Panc1 (cell line): ENCODE data around the gene NR3C1. TPM values are rescaled to one million over a fixed set of nuclear protein-coding genes. Genes with fewer than 3 reads are reported as not detected.

Experiments
- ATAC-seq: fragments of 200-7000 bp; cut with Tn5 transposase; 2 replicates; pipeline ENCODE4 v1.9.1; 2020; ENCODE audit warnings: mild to moderate bottlenecking, moderate library complexity
- BruUV-seq: library from RNA; stranded (reverse); fragments of 400-500 nt; replicated peaks from 2 replicates; lab custom pipeline; 2021; lab: Mats Ljungman, UMichigan
- CTCF ChIA-PET: fragments of 300-600 bp; sonication (Branson Sonifier 250); formaldehyde crosslinking; loops from one replicate; lab custom pipeline; 2022; ENCODE audit warnings: antibody characterized with exemption; lab: Charles Lee
- POLR2A ChIA-PET: fragments of 300-600 bp; sonication (Branson Sonifier 250); formaldehyde crosslinking; loops from one replicate; lab custom pipeline; 2022; ENCODE audit warnings: antibody characterized with exemption; lab: Charles Lee
- DNase-seq: peaks from one replicate; pipeline ENCODE4 v3.0.0-alpha.2; 2010; ENCODE audit warnings: low read depth, low spot score
- H3K27ac ChIP-seq: 2 replicates; pipeline ENCODE4 v1.5.1; 2011; ENCODE audit warnings: mild to moderate bottlenecking, low read length, inconsistent platforms
- H3K27me3 ChIP-seq: fragments of 200-500 bp; sonication (Bioruptor generic); 2 replicates; pipeline ENCODE4 v1.6.0; 2014; ENCODE audit warnings: low read length, inconsistent platforms; ENCODE audit not compliant: control insufficient read depth, insufficient read depth
- H3K36me3 ChIP-seq: fragments of 200-500 bp; sonication (Bioruptor generic); 2 replicates; pipeline ENCODE4 v1.5.1; 2014; ENCODE audit warnings: inconsistent platforms, mild to moderate bottlenecking, low read length, moderate library complexity; ENCODE audit not compliant: control insufficient read depth, insufficient read depth
- H3K4me1 ChIP-seq: 2 replicates; pipeline ENCODE4 v1.5.1; 2011; ENCODE audit warnings: inconsistent platforms, mild to moderate bottlenecking, low read length, moderate library complexity; ENCODE audit not compliant: control insufficient read depth, insufficient read depth
- H3K4me3 ChIP-seq, 2 experiments: 2 replicates each; pipeline ENCODE4 v1.5.1; 2011 to 2012; ENCODE audit warnings: low read depth in 2 of 2, low read length in 2 of 2, mild to moderate bottlenecking in 2 of 2, inconsistent platforms in 1 of 2, moderate library complexity in 1 of 2
- H3K9me3 ChIP-seq: fragments of 200-500 bp; sonication (Bioruptor generic); 2 replicates; pipeline ENCODE4 v1.5.1; 2014; ENCODE audit warnings: low read depth, mild to moderate bottlenecking, inconsistent platforms, low read length, moderate library complexity; ENCODE audit not compliant: control insufficient read depth, insufficient read depth
- POLR2AphosphoS5 ChIP-seq: IDR thresholded peaks from 2 replicates; pipeline ENCODE4 v1.6.1; 2012; ENCODE audit warnings: mild to moderate bottlenecking, low read depth, low read length, moderate library complexity
- SIN3A ChIP-seq: IDR thresholded peaks from 2 replicates; pipeline ENCODE4 v1.6.1; 2012; ENCODE audit warnings: low read depth, mild to moderate bottlenecking, low read length, moderate library complexity, borderline replicate concordance; ENCODE audit not compliant: insufficient read depth
- TCF7L2 ChIP-seq: IDR thresholded peaks from 2 replicates; pipeline ENCODE4 v1.6.1; 2011; ENCODE audit warnings: mild to moderate bottlenecking, low read depth, low read length, inconsistent platforms
- in situ Hi-C: cut with HindIII; loops from 2 replicates; pipeline ENCODE4 v1.10.0; 2016; ENCODE audit warnings: low sequenced_read_pairs, low pct_unique_long_range_greater_than_20kb
- intact Hi-C: fragments of 100-400 bp; cut with micrococcal nuclease; formaldehyde crosslinking; loops from one replicate; pipeline ENCODE4 v1.10.0; 2022; ENCODE audit not compliant: unreplicated experiment
- total RNA-seq: library from RNA; stranded (reverse); gene quantifications from one replicate; pipeline ENCODE4 v1.2.1, GENCODE V29; 2021; ENCODE audit not compliant: unreplicated experiment
- TF ChIP-seq, protein P1 (sequence below): fragments of 450-650 bp; IDR thresholded peaks from 2 replicates; pipeline ENCODE4 v1.5.1; 2017; ENCODE audit warnings: mild to moderate bottlenecking
- TF ChIP-seq, protein P2 (sequence below), 2 experiments: IDR thresholded peaks; 2 replicates each; pipeline ENCODE4 v1.6.1; 2011 to 2012; ENCODE audit warnings: low read depth in 2 of 2, control low read depth in 1 of 2, low read length in 1 of 2, mild to moderate bottlenecking in 1 of 2, moderate library complexity in 1 of 2; ENCODE audit not compliant: insufficient read depth in 1 of 2

NR3C1 gene
- total RNA-seq, 1 experiment from 2014 or later: 52.6 TPM

DNA sequence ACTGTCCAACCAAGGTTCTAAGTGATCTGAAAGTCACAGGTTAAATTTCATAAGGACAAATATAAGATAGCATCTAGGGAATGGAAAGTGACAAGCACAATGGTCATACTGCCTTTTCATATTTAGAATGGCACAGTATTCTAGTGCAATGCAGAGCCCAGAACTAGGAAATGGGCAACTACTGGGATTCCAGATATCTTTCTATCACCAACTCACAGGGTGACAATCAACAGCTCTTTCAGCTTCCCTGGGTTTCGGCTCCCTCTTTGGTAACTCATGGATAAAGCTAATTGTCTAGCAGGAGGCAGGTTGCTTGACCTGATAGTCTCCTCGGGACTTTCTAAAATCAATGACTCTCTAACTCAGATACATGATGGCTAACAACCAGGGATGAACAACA, 60.4 kb downstream of the NR3C1 start:
- Histone ChIP-seq H3K4me1 (peaks cover 39% of the 10 kb centered on the region), H3K27ac (peak overlapping the region; percentile 74; the same call in 1 of the 2 replicates), H3K4me3 (no peak overlapping the region), H3K36me3 (no peaks in the 10 kb centered on the region), H3K9me3 (no peaks in the 10 kb centered on the region; the same call in 1 of the 2 replicates), H3K27me3 (no peaks in the 10 kb centered on the region)
- TF ChIP-seq POLR2AphosphoS5: no peak
- TF ChIP-seq, protein P1, sequence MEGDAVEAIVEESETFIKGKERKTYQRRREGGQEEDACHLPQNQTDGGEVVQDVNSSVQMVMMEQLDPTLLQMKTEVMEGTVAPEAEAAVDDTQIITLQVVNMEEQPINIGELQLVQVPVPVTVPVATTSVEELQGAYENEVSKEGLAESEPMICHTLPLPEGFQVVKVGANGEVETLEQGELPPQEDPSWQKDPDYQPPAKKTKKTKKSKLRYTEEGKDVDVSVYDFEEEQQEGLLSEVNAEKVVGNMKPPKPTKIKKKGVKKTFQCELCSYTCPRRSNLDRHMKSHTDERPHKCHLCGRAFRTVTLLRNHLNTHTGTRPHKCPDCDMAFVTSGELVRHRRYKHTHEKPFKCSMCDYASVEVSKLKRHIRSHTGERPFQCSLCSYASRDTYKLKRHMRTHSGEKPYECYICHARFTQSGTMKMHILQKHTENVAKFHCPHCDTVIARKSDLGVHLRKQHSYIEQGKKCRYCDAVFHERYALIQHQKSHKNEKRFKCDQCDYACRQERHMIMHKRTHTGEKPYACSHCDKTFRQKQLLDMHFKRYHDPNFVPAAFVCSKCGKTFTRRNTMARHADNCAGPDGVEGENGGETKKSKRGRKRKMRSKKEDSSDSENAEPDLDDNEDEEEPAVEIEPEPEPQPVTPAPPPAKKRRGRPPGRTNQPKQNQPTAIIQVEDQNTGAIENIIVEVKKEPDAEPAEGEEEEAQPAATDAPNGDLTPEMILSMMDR: 0 out of 2 replicates have a peak, but pooled peaks have one; percentile 5
- TF ChIP-seq, protein P2, sequence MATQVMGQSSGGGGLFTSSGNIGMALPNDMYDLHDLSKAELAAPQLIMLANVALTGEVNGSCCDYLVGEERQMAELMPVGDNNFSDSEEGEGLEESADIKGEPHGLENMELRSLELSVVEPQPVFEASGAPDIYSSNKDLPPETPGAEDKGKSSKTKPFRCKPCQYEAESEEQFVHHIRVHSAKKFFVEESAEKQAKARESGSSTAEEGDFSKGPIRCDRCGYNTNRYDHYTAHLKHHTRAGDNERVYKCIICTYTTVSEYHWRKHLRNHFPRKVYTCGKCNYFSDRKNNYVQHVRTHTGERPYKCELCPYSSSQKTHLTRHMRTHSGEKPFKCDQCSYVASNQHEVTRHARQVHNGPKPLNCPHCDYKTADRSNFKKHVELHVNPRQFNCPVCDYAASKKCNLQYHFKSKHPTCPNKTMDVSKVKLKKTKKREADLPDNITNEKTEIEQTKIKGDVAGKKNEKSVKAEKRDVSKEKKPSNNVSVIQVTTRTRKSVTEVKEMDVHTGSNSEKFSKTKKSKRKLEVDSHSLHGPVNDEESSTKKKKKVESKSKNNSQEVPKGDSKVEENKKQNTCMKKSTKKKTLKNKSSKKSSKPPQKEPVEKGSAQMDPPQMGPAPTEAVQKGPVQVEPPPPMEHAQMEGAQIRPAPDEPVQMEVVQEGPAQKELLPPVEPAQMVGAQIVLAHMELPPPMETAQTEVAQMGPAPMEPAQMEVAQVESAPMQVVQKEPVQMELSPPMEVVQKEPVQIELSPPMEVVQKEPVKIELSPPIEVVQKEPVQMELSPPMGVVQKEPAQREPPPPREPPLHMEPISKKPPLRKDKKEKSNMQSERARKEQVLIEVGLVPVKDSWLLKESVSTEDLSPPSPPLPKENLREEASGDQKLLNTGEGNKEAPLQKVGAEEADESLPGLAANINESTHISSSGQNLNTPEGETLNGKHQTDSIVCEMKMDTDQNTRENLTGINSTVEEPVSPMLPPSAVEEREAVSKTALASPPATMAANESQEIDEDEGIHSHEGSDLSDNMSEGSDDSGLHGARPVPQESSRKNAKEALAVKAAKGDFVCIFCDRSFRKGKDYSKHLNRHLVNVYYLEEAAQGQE (IDR thresholded peaks at IDR 0.05; ENCODE audit: insufficient read depth in 1 of 2, low read depth in 2 of 2, low read length in 1 of 2): no peak
- in situ Hi-C loops: no loop called here
- BruUV-seq: no TSS peak
- ChIA-PET POLR2A (interaction anchor here (0.6 kb wide), 1 partner anchor 20 kb away, joined by 4 read pairs; no protein-coding TSS in a partner anchor), CTCF (no interaction called here)
- no peak for DNase-seq
- intact Hi-C loops: no loop called here
- ATAC-seq: peak; percentile 58

- no TSS peak for BruUV-seq
- no peaks in the 10 kb centered on the region for H3K27me3 ChIP-seq
- in situ Hi-C loops: no loop called here
- CTCF ChIA-PET: no interaction called here
- H3K4me3 ChIP-seq: no peak overlapping the region
- H3K27ac ChIP-seq: peak overlapping the region; percentile 74; the same call in 1 of the 2 replicates
- TF ChIP-seq, protein P1: no peak
- no peak for TF ChIP-seq TCF7L2
- no peak for TF ChIP-seq POLR2AphosphoS5
- TF ChIP-seq SIN3A: no peak
- TF ChIP-seq, protein P2 (IDR thresholded peaks at IDR 0.05; ENCODE audit: insufficient read depth in 1 of 2, low read depth in 2 of 2, low read length in 1 of 2): no peak
- H3K9me3 ChIP-seq: no peaks in the 10 kb centered on the region; the same call in 1 of the 2 replicates
- ATAC-seq: no peak
- POLR2A ChIA-PET: no interaction called here
- no peaks in the 10 kb centered on the region for H3K36me3 ChIP-seq
- H3K4me1 ChIP-seq: peaks cover 38% of the 10 kb centered on the region
- intact Hi-C loops: no loop called here
- no peak for DNase-seq
Observed at GRCh38 chr5:143342607-143343006, 60.9 kb downstream of the NR3C1 start.
